Measurements from ENCODE around the gene PPID. TPM values are rescaled to one million over a fixed set of nuclear protein-coding genes. Genes with fewer than 3 reads are reported as not detected.
A peak's percentile ranks its signal among the peaks of the same experiment; 100 is the strongest.

The PPID gene
- total and polyA plus RNA-seq, 9 of the 15 experiments (the other 6 are each of a cell fraction or from before 2014, with no cell fraction given): 46.5 to 160 (median 98.6) TPM

DNA sequence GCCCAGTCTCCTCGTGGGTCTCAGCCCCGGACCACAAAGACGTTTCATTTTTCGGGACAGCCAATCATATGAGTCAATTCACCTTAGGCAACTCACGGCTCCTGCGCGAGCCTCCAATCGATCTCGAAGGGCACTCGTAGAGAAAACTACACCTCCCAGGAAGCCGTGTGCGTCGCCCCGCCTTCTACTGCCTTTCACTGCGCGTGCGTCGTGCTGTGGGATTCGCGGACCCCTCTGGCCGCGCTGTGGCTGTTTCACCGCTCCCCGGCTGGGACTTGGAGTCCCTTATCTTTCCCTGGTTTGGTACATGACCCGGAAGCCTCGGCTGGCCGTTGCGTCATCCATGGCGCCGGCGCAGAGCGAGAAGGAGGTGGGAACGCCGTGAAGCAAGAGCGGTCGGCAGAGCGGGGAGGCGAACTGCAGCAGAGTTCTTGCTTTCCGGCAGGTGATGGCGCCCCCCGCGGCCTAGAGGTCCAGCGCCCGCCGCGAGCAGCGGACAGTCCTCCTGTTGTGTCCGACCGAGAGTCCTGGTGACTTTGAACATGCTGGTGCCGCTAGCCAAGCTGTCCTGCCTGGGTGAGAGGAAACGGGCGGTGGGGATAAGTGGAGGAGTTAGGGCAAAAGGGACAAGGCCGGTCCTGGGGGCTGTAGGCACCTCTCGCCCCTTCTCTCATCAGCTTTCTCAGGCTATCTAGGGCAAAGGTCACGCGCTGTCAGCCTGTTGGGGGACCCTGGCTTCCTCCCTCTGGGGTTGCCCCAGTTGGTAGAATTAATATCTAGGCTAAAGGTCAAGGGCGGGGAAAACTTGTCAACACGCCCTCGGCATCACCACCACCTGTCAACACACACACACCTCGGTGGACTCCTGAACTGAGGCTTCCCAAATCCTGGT is 51.0 kb downstream of the PPID start, which contains the start of gene ETFDH (continued):
- TF ChIP-seq, protein P1, sequence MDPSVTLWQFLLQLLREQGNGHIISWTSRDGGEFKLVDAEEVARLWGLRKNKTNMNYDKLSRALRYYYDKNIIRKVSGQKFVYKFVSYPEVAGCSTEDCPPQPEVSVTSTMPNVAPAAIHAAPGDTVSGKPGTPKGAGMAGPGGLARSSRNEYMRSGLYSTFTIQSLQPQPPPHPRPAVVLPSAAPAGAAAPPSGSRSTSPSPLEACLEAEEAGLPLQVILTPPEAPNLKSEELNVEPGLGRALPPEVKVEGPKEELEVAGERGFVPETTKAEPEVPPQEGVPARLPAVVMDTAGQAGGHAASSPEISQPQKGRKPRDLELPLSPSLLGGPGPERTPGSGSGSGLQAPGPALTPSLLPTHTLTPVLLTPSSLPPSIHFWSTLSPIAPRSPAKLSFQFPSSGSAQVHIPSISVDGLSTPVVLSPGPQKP (CRISPR knock-in tag; IDR thresholded peaks at IDR 0.05): no peak
- TF ChIP-seq TBP (optimal IDR thresholded peaks at IDR 0.05; ENCODE audit: low read depth, low read length) (peak; percentile 56), ZNF175 (CRISPR knock-in tag; IDR thresholded peaks at IDR 0.05; ENCODE audit: low read depth) (no peak), RBM15 (IDR thresholded peaks at IDR 0.05; ENCODE audit: insufficient read depth, low read length) (no peak), BMI1 (IDR thresholded peaks at IDR 0.05; ENCODE audit: low read length) (no peak), ZNF133 (CRISPR knock-in tag; IDR thresholded peaks at IDR 0.05) (no peak), NR2C2 (CRISPR knock-in tag; IDR thresholded peaks at IDR 0.05) (peak; percentile 92), NR2C2 (tag; IDR thresholded peaks at IDR 0.05) (peak; percentile 97)
- TF ChIP-seq, protein P2, sequence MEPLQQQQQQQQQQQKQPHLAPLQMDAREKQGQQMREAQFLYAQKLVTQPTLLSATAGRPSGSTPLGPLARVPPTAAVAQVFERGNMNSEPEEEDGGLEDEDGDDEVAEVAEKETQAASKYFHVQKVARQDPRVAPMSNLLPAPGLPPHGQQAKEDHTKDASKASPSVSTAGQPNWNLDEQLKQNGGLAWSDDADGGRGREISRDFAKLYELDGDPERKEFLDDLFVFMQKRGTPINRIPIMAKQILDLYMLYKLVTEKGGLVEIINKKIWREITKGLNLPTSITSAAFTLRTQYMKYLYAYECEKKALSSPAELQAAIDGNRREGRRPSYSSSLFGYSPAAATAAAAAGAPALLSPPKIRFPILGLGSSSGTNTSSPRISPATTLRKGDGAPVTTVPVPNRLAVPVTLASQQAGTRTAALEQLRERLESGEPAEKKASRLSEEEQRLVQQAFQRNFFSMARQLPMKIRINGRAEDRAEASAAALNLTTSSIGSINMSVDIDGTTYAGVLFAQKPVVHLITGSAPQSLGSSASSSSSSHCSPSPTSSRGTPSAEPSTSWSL (CRISPR knock-in tag; IDR thresholded peaks at IDR 0.05; ENCODE audit: borderline replicate concordance): no peak
- TF ChIP-seq, protein P3, sequence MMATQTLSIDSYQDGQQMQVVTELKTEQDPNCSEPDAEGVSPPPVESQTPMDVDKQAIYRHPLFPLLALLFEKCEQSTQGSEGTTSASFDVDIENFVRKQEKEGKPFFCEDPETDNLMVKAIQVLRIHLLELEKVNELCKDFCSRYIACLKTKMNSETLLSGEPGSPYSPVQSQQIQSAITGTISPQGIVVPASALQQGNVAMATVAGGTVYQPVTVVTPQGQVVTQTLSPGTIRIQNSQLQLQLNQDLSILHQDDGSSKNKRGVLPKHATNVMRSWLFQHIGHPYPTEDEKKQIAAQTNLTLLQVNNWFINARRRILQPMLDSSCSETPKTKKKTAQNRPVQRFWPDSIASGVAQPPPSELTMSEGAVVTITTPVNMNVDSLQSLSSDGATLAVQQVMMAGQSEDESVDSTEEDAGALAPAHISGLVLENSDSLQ (IDR thresholded peaks at IDR 0.05): peak; percentile 82
- TF ChIP-seq, protein P4, sequence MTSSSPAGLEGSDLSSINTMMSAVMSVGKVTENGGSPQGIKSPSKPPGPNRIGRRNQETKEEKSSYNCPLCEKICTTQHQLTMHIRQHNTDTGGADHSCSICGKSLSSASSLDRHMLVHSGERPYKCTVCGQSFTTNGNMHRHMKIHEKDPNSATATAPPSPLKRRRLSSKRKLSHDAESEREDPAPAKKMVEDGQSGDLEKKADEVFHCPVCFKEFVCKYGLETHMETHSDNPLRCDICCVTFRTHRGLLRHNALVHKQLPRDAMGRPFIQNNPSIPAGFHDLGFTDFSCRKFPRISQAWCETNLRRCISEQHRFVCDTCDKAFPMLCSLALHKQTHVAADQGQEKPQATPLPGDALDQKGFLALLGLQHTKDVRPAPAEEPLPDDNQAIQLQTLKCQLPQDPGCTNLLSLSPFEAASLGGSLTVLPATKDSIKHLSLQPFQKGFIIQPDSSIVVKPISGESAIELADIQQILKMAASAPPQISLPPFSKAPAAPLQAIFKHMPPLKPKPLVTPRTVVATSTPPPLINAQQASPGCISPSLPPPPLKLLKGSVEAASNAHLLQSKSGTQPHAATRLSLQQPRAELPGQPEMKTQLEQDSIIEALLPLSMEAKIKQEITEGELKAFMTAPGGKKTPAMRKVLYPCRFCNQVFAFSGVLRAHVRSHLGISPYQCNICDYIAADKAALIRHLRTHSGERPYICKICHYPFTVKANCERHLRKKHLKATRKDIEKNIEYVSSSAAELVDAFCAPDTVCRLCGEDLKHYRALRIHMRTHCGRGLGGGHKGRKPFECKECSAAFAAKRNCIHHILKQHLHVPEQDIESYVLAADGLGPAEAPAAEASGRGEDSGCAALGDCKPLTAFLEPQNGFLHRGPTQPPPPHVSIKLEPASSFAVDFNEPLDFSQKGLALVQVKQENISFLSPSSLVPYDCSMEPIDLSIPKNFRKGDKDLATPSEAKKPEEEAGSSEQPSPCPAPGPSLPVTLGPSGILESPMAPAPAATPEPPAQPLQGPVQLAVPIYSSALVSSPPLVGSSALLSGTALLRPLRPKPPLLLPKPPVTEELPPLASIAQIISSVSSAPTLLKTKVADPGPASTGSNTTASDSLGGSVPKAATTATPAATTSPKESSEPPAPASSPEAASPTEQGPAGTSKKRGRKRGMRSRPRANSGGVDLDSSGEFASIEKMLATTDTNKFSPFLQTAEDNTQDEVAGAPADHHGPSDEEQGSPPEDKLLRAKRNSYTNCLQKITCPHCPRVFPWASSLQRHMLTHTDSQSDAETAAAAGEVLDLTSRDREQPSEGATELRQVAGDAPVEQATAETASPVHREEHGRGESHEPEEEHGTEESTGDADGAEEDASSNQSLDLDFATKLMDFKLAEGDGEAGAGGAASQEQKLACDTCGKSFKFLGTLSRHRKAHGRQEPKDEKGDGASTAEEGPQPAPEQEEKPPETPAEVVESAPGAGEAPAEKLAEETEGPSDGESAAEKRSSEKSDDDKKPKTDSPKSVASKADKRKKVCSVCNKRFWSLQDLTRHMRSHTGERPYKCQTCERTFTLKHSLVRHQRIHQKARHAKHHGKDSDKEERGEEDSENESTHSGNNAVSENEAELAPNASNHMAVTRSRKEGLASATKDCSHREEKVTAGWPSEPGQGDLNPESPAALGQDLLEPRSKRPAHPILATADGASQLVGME (CRISPR knock-in tag; IDR thresholded peaks at IDR 0.05): 0 out of 2 replicates have a peak, but pooled peaks have one; percentile 7
- TF ChIP-seq, protein P5, sequence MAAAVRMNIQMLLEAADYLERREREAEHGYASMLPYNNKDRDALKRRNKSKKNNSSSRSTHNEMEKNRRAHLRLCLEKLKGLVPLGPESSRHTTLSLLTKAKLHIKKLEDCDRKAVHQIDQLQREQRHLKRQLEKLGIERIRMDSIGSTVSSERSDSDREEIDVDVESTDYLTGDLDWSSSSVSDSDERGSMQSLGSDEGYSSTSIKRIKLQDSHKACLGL (CRISPR knock-in tag; IDR thresholded peaks at IDR 0.05; ENCODE audit: borderline replicate concordance, poor library complexity, severe bottlenecking): no peak
- TF ChIP-seq, protein P6, sequence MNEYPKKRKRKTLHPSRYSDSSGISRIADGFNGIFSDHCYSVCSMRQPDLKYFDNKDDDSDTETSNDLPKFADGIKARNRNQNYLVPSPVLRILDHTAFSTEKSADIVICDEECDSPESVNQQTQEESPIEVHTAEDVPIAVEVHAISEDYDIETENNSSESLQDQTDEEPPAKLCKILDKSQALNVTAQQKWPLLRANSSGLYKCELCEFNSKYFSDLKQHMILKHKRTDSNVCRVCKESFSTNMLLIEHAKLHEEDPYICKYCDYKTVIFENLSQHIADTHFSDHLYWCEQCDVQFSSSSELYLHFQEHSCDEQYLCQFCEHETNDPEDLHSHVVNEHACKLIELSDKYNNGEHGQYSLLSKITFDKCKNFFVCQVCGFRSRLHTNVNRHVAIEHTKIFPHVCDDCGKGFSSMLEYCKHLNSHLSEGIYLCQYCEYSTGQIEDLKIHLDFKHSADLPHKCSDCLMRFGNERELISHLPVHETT (CRISPR knock-in tag; conservative IDR thresholded peaks at IDR 0.05 in 1 of 2, IDR thresholded peaks at IDR 0.05 in 1 of 2): peak in 1 of 2 experiments; percentile 75; a peak in 1 of 4 replicates
